GM12875 (cell line): ENCODE data around the gene NSUN6.
A peak's percentile ranks its signal among the peaks of the same experiment; 100 is the strongest.
"Not testable (repeated sequence)": the region's sequence is repeated elsewhere in the genome, so short reads cannot be mapped to it uniquely, and the experiment has no call there.

Experiments
- H3K4me3 ChIP-seq: one replicate; pipeline ENCODE4 v1.5.1; 2011; ENCODE audit warnings: low read depth, low read length, control low read depth
- CTCF ChIP-seq: IDR thresholded peaks from 2 replicates; pipeline ENCODE4 v1.5.1; 2011; ENCODE audit warnings: low read depth, mild to moderate bottlenecking, control low read depth, inconsistent platforms, low read length, moderate library complexity, borderline replicate concordance; ENCODE audit not compliant: insufficient read depth

Gene NSUN6

DNA sequence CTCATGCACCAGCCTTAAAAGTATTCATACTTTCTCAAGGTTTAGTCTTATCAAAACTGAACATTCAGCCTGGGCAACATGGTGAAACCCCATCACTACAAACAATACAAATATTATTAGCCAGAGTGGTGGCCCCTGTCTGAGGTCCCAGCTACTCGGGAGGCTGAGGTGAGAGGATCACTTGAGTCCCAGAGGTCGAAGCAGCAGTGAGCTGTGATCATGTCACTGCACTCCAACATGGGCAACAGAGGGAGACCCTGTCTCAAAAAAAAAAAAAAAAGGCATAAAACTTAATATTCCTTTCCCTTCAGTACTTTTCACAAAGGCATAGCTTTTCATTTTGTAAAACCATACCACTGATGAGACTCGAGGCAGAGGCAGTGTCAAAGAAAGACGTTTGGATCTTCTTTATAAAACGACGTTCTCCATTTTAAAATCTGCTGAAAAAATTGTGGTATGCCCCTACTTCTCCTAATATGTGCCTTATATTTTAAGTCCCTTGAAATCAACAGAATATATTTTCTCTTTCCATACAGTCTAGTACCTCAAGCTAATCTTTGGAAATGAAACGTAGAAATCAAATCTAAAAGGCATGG lies 1.9 kb downstream of the NSUN6 start:
- TF ChIP-seq CTCF, result no peak
- H3K4me3 ChIP-seq, result peak overlapping the region; percentile 15

DNA sequence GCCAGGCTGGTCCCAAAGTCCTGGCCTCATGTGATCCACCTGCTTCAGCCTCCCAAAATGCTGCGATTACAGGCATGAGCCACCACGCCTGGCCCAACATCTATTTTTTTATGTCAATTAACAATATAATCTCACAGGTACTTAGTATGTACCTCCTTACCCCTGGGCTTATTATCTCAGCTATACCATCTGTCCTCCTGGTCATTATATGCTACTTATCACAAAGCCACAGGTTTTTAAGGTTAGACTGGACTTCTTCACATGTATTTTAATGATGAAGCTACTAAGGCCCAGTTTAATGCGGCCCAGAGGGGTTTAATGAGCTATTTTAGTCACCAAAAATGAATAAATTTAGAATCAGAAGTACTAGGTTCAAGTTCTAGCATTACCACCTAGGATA lies 3.4 kb downstream of the NSUN6 start:
- no peak for TF ChIP-seq CTCF
- no peak overlapping the region for H3K4me3 ChIP-seq

- TF ChIP-seq CTCF, result no peak
- no peak overlapping the region for H3K4me3 ChIP-seq
Observed at GRCh38 chr10:18647151-18647550, 4.2 kb downstream of the NSUN6 start.

- H3K4me3 ChIP-seq, result not testable (repeated sequence)
Observed at GRCh38 chr10:18639719-18640118, 11.7 kb downstream of the NSUN6 start.

- not testable (repeated sequence) for H3K4me3 ChIP-seq
Observed at GRCh38 chr10:18637400-18637799, 14.0 kb downstream of the NSUN6 start.

GRCh38 chr10:18635995-18636394 lies 15.4 kb downstream of the NSUN6 start:
- no peak for TF ChIP-seq CTCF
- H3K4me3 ChIP-seq, result no peak overlapping the region

DNA sequence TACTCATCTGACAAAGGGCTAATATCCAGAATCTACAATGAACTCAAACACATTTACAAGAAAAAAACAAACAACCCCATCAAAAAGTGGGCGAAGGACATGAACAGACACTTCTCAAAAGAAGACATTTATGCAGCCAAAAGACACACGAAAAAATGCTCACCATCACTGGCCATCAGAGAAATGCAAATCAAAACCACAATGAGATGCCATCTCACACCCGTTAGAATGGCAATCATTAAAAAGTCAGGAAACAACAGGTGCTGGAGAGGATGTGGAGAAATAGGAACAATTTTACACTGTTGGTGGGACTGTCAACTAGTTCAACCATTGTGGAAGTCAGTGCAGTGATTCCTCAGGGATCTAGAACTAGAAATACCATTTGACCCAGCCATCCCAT lies 18.9 kb downstream of the NSUN6 start:
- not testable (repeated sequence) for H3K4me3 ChIP-seq

DNA sequence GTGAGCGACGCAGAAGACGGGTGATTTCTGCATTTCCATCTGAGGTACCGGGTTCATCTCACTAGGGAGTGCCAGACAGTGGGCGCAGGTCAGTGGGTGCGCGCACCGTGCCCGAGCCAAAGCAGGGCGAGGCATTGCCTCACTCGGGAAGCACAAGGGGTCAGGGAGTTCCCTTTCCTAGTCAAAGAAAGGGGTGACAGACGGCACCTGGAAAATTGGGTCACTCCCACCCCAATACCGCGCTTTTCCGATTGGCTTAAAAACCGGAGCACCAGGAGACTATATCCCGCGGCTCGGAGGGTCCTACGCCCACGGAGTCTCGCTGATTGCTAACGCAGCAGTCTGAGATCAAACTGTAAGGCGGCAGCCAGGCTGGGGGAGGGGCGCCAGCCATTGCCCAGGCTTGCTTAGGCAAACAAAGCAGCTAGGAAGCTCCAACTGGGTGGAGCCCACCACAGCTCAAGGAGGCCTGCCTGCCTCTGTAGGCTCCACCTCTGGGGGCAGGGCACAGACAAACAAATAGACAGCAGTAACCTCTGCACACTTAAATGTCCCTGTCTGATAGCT lies 23.9 kb downstream of the NSUN6 start:
- peak overlapping the region; percentile 52 for H3K4me3 ChIP-seq

- H3K4me3 ChIP-seq, result no peak overlapping the region
- TF ChIP-seq CTCF, result no peak
Observed at GRCh38 chr10:18625886-18626285, 25.5 kb downstream of the NSUN6 start.

DNA sequence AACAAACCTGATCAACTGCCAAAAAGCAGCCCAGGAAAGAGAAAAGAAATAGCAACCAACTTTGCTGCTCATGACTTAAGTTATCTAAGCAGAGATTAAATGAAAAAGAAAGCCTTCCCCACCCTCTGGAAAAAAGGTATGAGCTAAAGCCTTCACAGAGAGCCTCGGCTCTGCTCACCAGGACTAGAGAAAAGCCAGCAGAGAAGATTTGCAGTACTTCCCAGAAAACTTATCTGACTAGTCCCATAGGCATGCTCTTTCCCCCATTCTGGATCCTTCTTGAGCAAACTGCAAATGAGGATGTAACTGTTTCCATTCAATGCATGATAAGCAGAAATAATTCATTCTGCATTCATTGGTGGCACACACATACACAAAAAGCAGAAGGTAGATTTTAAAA lies 27.7 kb downstream of the NSUN6 start:
- H3K4me3 ChIP-seq, result not testable (repeated sequence)
